Stimulated activated CD4-positive, alpha-beta T cell treated with anti-CD3 and anti-CD28 coated beads, Interleukin-1b, Interleukin-23, amount 100 ng/mL, for 1 hour (primary cell): ENCODE results near the gene KIF26A.
A peak's percentile ranks its signal among the peaks of the same experiment; 100 is the strongest.

ENCODE experiments used
- DNase-seq, 2 donors: peaks; one replicate each; pipeline ENCODE4 v3.0.0-alpha.2; 2020; ENCODE audit warnings: low read depth in 2 of 2

The KIF26A gene

GRCh38 chr14:104130974-104131651 is 7.3 kb upstream of the KIF26A start:
- DNase-seq: no peak

GRCh38 chr14:104131968-104132732 is 6.2 kb upstream of the KIF26A start:
- DNase-seq: no peak

- DNase-seq: no peak
These were observed 5.4 kb upstream of the KIF26A start for GRCh38 chr14:104132981-104133380.

GRCh38 chr14:104133496-104133895 is 4.9 kb upstream of the KIF26A start:
- DNase-seq: no peak

- no peak for DNase-seq
These were observed 4.1 kb upstream of the KIF26A start for GRCh38 chr14:104134061-104134965.

- no peak for DNase-seq
These were observed 3.1 kb upstream of the KIF26A start for GRCh38 chr14:104135121-104135903.

- DNase-seq: no peak
These were observed 2.4 kb upstream of the KIF26A start for GRCh38 chr14:104135904-104136471.

GRCh38 chr14:104136472-104137296 is 1.7 kb upstream of the KIF26A start:
- DNase-seq: no peak

GRCh38 chr14:104137297-104138097 is 890 bp upstream of the KIF26A start:
- DNase-seq: peak in 1 of 2 donors; percentile 43

GRCh38 chr14:104138718-104139459 is 502 bp downstream of the KIF26A start:
- no peak for DNase-seq

GRCh38 chr14:104139460-104140212 is 1.2 kb downstream of the KIF26A start:
- DNase-seq: no peak

- no peak for DNase-seq
These were observed 1.8 kb downstream of the KIF26A start for GRCh38 chr14:104140213-104140462.

- DNase-seq: no peak
These were observed 2.3 kb downstream of the KIF26A start for GRCh38 chr14:104140463-104141331.

GRCh38 chr14:104141621-104142091 is 3.3 kb downstream of the KIF26A start:
- DNase-seq: no peak

GRCh38 chr14:104142136-104142945 is 4.0 kb downstream of the KIF26A start:
- DNase-seq: no peak

- DNase-seq: no peak
These were observed 4.6 kb downstream of the KIF26A start for GRCh38 chr14:104142946-104143470.
